ENCODE results near the gene GP1BA.

The GP1BA gene

GRCh38 chr17:4928881-4929280 lies 3.2 kb upstream of the GP1BA start:
- no peaks in the 10 kb centered on the region for H3K27me3 ChIP-seq (replicated peaks; ENCODE audit: control insufficient read depth, insufficient read depth, low read length)
- H3K9ac ChIP-seq (ENCODE audit: low read length): no peak overlapping the region
- no peak for DNase-seq (ENCODE audit: low read depth)

GRCh38 chr17:4932756-4933155 lies 679 bp downstream of the GP1BA start:
- Histone ChIP-seq H3K27me3 (replicated peaks; ENCODE audit: control insufficient read depth, insufficient read depth, low read length) (no peaks in the 10 kb centered on the region), H3K9me3 (ENCODE audit: control insufficient read depth, low read length) (no peaks in the 10 kb centered on the region)

More at GRCh38 chr17:4928881-4929280, 3.2 kb upstream of the GP1BA start:
- Histone ChIP-seq H3K4me1 (ENCODE audit: control insufficient read depth, insufficient read depth, low read length) (peaks cover under 1% of the 10 kb centered on the region), H3K36me3 (ENCODE audit: control insufficient read depth, insufficient read depth, low read length, severe bottlenecking) (no peaks in the 10 kb centered on the region), H3K4me3 (ENCODE audit: low read length) (no peak overlapping the region), H3K9me3 (ENCODE audit: control insufficient read depth, low read length) (no peaks in the 10 kb centered on the region)

GRCh38 chr17:4933646-4934045 lies 1.6 kb downstream of the GP1BA start:
- H3K4me1 ChIP-seq (ENCODE audit: control insufficient read depth, insufficient read depth, low read length): peaks cover 16% of the 10 kb centered on the region
- H3K9me3 ChIP-seq (ENCODE audit: control insufficient read depth, low read length): no peaks in the 10 kb centered on the region
- H3K4me3 ChIP-seq (ENCODE audit: low read length): no peak overlapping the region
- peaks cover 28% of the 10 kb centered on the region for H3K36me3 ChIP-seq (ENCODE audit: control insufficient read depth, insufficient read depth, low read length, severe bottlenecking)
- no peaks in the 10 kb centered on the region for H3K27me3 ChIP-seq (replicated peaks; ENCODE audit: control insufficient read depth, insufficient read depth, low read length)
- DNase-seq (ENCODE audit: low read depth): no peak
- peak overlapping the region; percentile 57 for H3K9ac ChIP-seq (ENCODE audit: low read length)

More at GRCh38 chr17:4932756-4933155, 679 bp downstream of the GP1BA start:
- H3K9ac ChIP-seq (ENCODE audit: low read length): no peak overlapping the region
- peaks cover 8% of the 10 kb centered on the region for H3K4me1 ChIP-seq (ENCODE audit: control insufficient read depth, insufficient read depth, low read length)
- H3K4me3 ChIP-seq (ENCODE audit: low read length): no peak overlapping the region
- DNase-seq (ENCODE audit: low read depth): no peak
- H3K36me3 ChIP-seq (ENCODE audit: control insufficient read depth, insufficient read depth, low read length, severe bottlenecking): peaks cover 21% of the 10 kb centered on the region

GRCh38 chr17:4934173-4934979 lies 2.3 kb downstream of the GP1BA start:
- Histone ChIP-seq H3K4me3 (ENCODE audit: low read length) (no peak overlapping the region), H3K9me3 (ENCODE audit: control insufficient read depth, low read length) (no peaks in the 10 kb centered on the region), H3K27me3 (replicated peaks; ENCODE audit: control insufficient read depth, insufficient read depth, low read length) (no peaks in the 10 kb centered on the region), H3K36me3 (ENCODE audit: control insufficient read depth, insufficient read depth, low read length, severe bottlenecking) (peaks cover 28% of the 10 kb centered on the region), H3K4me1 (ENCODE audit: control insufficient read depth, insufficient read depth, low read length) (peaks cover 22% of the 10 kb centered on the region), H3K9ac (ENCODE audit: low read length) (peak overlapping the region; percentile 57)
- peak; percentile 4 for DNase-seq (ENCODE audit: low read depth)

- Histone ChIP-seq H3K9me3 (ENCODE audit: control insufficient read depth, low read length) (no peaks in the 10 kb centered on the region), H3K4me3 (ENCODE audit: low read length) (no peak overlapping the region), H3K9ac (ENCODE audit: low read length) (no peak overlapping the region), H3K4me1 (ENCODE audit: control insufficient read depth, insufficient read depth, low read length) (peaks cover 22% of the 10 kb centered on the region), H3K36me3 (ENCODE audit: control insufficient read depth, insufficient read depth, low read length, severe bottlenecking) (peaks cover 28% of the 10 kb centered on the region), H3K27me3 (replicated peaks; ENCODE audit: control insufficient read depth, insufficient read depth, low read length) (no peaks in the 10 kb centered on the region)
- DNase-seq (ENCODE audit: low read depth): no peak
Measured at GRCh38 chr17:4935650-4936049, 3.6 kb downstream of the GP1BA start.

GRCh38 chr17:4936436-4936835 lies 4.4 kb downstream of the GP1BA start:
- Histone ChIP-seq H3K4me1 (ENCODE audit: control insufficient read depth, insufficient read depth, low read length) (peaks cover 28% of the 10 kb centered on the region), H3K36me3 (ENCODE audit: control insufficient read depth, insufficient read depth, low read length, severe bottlenecking) (peaks cover 28% of the 10 kb centered on the region), H3K4me3 (ENCODE audit: low read length) (no peak overlapping the region), H3K9me3 (ENCODE audit: control insufficient read depth, low read length) (no peaks in the 10 kb centered on the region), H3K27me3 (replicated peaks; ENCODE audit: control insufficient read depth, insufficient read depth, low read length) (no peaks in the 10 kb centered on the region), H3K9ac (ENCODE audit: low read length) (no peak overlapping the region)
- DNase-seq (ENCODE audit: low read depth): no peak

GRCh38 chr17:4937553-4937952 lies 5.5 kb downstream of the GP1BA start:
- Histone ChIP-seq H3K4me3 (ENCODE audit: low read length) (no peak overlapping the region), H3K4me1 (ENCODE audit: control insufficient read depth, insufficient read depth, low read length) (peaks cover 34% of the 10 kb centered on the region), H3K9ac (ENCODE audit: low read length) (no peak overlapping the region), H3K27me3 (replicated peaks; ENCODE audit: control insufficient read depth, insufficient read depth, low read length) (no peaks in the 10 kb centered on the region), H3K9me3 (ENCODE audit: control insufficient read depth, low read length) (no peaks in the 10 kb centered on the region), H3K36me3 (ENCODE audit: control insufficient read depth, insufficient read depth, low read length, severe bottlenecking) (peaks cover 30% of the 10 kb centered on the region)
- no peak for DNase-seq (ENCODE audit: low read depth)

- Histone ChIP-seq H3K9ac (ENCODE audit: low read length) (peak overlapping the region; percentile 99), H3K27me3 (replicated peaks; ENCODE audit: control insufficient read depth, insufficient read depth, low read length) (no peaks in the 10 kb centered on the region), H3K9me3 (ENCODE audit: control insufficient read depth, low read length) (no peaks in the 10 kb centered on the region), H3K4me1 (ENCODE audit: control insufficient read depth, insufficient read depth, low read length) (peaks cover 38% of the 10 kb centered on the region), H3K4me3 (ENCODE audit: low read length) (no peak overlapping the region), H3K36me3 (ENCODE audit: control insufficient read depth, insufficient read depth, low read length, severe bottlenecking) (peaks cover 36% of the 10 kb centered on the region)
- no peak for DNase-seq (ENCODE audit: low read depth)
Measured at GRCh38 chr17:4938069-4938491, 6.0 kb downstream of the GP1BA start.

GRCh38 chr17:4938688-4939545 lies 6.8 kb downstream of the GP1BA start:
- Histone ChIP-seq H3K4me1 (ENCODE audit: control insufficient read depth, insufficient read depth, low read length) (peaks cover 42% of the 10 kb centered on the region), H3K27me3 (replicated peaks; ENCODE audit: control insufficient read depth, insufficient read depth, low read length) (no peaks in the 10 kb centered on the region), H3K4me3 (ENCODE audit: low read length) (peak overlapping the region; percentile 97), H3K9me3 (ENCODE audit: control insufficient read depth, low read length) (no peaks in the 10 kb centered on the region), H3K36me3 (ENCODE audit: control insufficient read depth, insufficient read depth, low read length, severe bottlenecking) (peaks cover 44% of the 10 kb centered on the region), H3K9ac (ENCODE audit: low read length) (peak overlapping the region; percentile 99)
- peak; percentile 21 for DNase-seq (ENCODE audit: low read depth)

- DNase-seq (ENCODE audit: low read depth): peak; percentile 66
- peaks cover 38% of the 10 kb centered on the region for H3K4me1 ChIP-seq (ENCODE audit: control insufficient read depth, insufficient read depth, low read length)
- no peaks in the 10 kb centered on the region for H3K27me3 ChIP-seq (replicated peaks; ENCODE audit: control insufficient read depth, insufficient read depth, low read length)
- H3K9me3 ChIP-seq (ENCODE audit: control insufficient read depth, low read length): no peaks in the 10 kb centered on the region
- H3K36me3 ChIP-seq (ENCODE audit: control insufficient read depth, insufficient read depth, low read length, severe bottlenecking): peaks cover 50% of the 10 kb centered on the region
- peak overlapping the region; percentile 97 for H3K4me3 ChIP-seq (ENCODE audit: low read length)
- H3K9ac ChIP-seq (ENCODE audit: low read length): peak overlapping the region; percentile 99
Measured at GRCh38 chr17:4939546-4939795, 7.4 kb downstream of the GP1BA start.

GRCh38 chr17:4939796-4940554 lies 7.9 kb downstream of the GP1BA start, which contains the start of the genes RNF167 and SLC25A11:
TSS of gene RNF167 (plus strand) at chr17:4940268. CDS start at chr17:4940910, 642 bp downstream.
TSS of gene SLC25A11 (minus strand) at chr17:4940046. CDS start at chr17:4939910, 136 bp downstream.
- no peaks in the 10 kb centered on the region for H3K27me3 ChIP-seq (replicated peaks; ENCODE audit: control insufficient read depth, insufficient read depth, low read length)
- no peaks in the 10 kb centered on the region for H3K9me3 ChIP-seq (ENCODE audit: control insufficient read depth, low read length)
- H3K4me3 ChIP-seq (ENCODE audit: low read length): peak within 1 kb of the TSS; percentile 97
- H3K9ac ChIP-seq (ENCODE audit: low read length): peak within 1 kb of the TSS; percentile 99
- peak; percentile 100 for DNase-seq (ENCODE audit: low read depth)
- H3K36me3 ChIP-seq (ENCODE audit: control insufficient read depth, insufficient read depth, low read length, severe bottlenecking): peaks cover 55% of the 10 kb centered on the region
- peaks cover 41% of the 10 kb centered on the region for H3K4me1 ChIP-seq (ENCODE audit: control insufficient read depth, insufficient read depth, low read length)
